ENCODE results near the gene NEK6.
A peak's percentile ranks its signal among the peaks of the same experiment; 100 is the strongest.

NEK6 gene

GRCh38 chr9:124369231-124369797 is 111.6 kb downstream of the NEK6 start:
- no peak for TF ChIP-seq CTCF (conservative IDR thresholded peaks at IDR 0.05; ENCODE audit: control insufficient read depth, insufficient read depth, low read depth, low read length)
- no peak for DNase-seq (ENCODE audit: low read depth)
- H3K4me3 ChIP-seq (ENCODE audit: control insufficient read depth, low read depth, low read length), result no peak overlapping the region

GRCh38 chr9:124370896-124371582 is 113.3 kb downstream of the NEK6 start:
- TF ChIP-seq CTCF (conservative IDR thresholded peaks at IDR 0.05; ENCODE audit: control insufficient read depth, insufficient read depth, low read depth, low read length), result no peak
- H3K4me3 ChIP-seq (ENCODE audit: control insufficient read depth, low read depth, low read length), result no peak overlapping the region
- DNase-seq (ENCODE audit: low read depth), result peak; percentile 68

- TF ChIP-seq CTCF (conservative IDR thresholded peaks at IDR 0.05; ENCODE audit: control insufficient read depth, insufficient read depth, low read depth, low read length), result no peak
- no peak overlapping the region for H3K4me3 ChIP-seq (ENCODE audit: control insufficient read depth, low read depth, low read length)
- DNase-seq (ENCODE audit: low read depth), result peak; percentile 22
Measured at GRCh38 chr9:124372038-124372437, 114.3 kb downstream of the NEK6 start.

- no peak for DNase-seq (ENCODE audit: low read depth)
- no peak overlapping the region for H3K4me3 ChIP-seq (ENCODE audit: control insufficient read depth, low read depth, low read length)
- no peak for TF ChIP-seq CTCF (conservative IDR thresholded peaks at IDR 0.05; ENCODE audit: control insufficient read depth, insufficient read depth, low read depth, low read length)
Measured at GRCh38 chr9:124373386-124373785, 115.6 kb downstream of the NEK6 start.

- H3K4me3 ChIP-seq (ENCODE audit: control insufficient read depth, low read depth, low read length), result no peak overlapping the region
- TF ChIP-seq CTCF (conservative IDR thresholded peaks at IDR 0.05; ENCODE audit: control insufficient read depth, insufficient read depth, low read depth, low read length), result no peak
- no peak for DNase-seq (ENCODE audit: low read depth)
Measured at GRCh38 chr9:124373851-124374250, 116.1 kb downstream of the NEK6 start.

GRCh38 chr9:124375726-124376125 is 118.0 kb downstream of the NEK6 start:
- H3K4me3 ChIP-seq (ENCODE audit: control insufficient read depth, low read depth, low read length), result no peak overlapping the region
- no peak for TF ChIP-seq CTCF (conservative IDR thresholded peaks at IDR 0.05; ENCODE audit: control insufficient read depth, insufficient read depth, low read depth, low read length)
- no peak for DNase-seq (ENCODE audit: low read depth)
